Tibial nerve (tissue), 3 donors: ENCODE measurements around the gene VWA8.

ENCODE experiments used
- POLR2A ChIP-seq, 2 donors: fragments of 450-650 bp; IDR thresholded peaks; one replicate each; pipeline ENCODE4 v1.6.1; 2017; ENCODE audit warnings: antibody characterized with exemption in 2 of 2, mild to moderate bottlenecking in 2 of 2, moderate library complexity in 2 of 2
- TF ChIP-seq, protein P1 (sequence below), 5 experiments: fragments of 200-600 bp in 3 of 5; fragments of 450-650 bp in 2 of 5; sonication (generic) in 3 of 5; IDR thresholded peaks; one replicate each; pipeline ENCODE4 v1.5.1; 2016 to 2019; ENCODE audit warnings: antibody characterized with exemption in 5 of 5, mild to moderate bottlenecking in 3 of 5, moderate library complexity in 2 of 5

DNA sequence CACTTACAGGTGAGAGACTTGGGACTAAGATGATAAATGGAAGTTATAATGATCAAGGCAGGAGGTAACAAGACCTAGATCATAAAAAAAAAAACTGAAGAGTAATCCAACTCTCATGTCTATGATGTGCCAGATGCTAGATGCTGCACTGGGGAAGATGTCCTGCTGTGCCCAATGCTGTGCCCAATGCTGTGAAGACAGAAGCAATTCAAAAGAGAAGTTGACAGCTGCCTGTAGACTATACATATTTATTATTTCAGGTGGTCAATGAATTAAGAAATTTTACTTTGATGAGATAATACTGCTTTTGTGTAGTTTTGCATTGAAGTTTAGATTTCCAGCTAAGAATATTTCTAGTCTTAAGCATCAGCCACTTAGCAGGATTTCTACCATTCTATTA is 21.5 kb downstream of the VWA8 start:
- TF ChIP-seq, protein P1, sequence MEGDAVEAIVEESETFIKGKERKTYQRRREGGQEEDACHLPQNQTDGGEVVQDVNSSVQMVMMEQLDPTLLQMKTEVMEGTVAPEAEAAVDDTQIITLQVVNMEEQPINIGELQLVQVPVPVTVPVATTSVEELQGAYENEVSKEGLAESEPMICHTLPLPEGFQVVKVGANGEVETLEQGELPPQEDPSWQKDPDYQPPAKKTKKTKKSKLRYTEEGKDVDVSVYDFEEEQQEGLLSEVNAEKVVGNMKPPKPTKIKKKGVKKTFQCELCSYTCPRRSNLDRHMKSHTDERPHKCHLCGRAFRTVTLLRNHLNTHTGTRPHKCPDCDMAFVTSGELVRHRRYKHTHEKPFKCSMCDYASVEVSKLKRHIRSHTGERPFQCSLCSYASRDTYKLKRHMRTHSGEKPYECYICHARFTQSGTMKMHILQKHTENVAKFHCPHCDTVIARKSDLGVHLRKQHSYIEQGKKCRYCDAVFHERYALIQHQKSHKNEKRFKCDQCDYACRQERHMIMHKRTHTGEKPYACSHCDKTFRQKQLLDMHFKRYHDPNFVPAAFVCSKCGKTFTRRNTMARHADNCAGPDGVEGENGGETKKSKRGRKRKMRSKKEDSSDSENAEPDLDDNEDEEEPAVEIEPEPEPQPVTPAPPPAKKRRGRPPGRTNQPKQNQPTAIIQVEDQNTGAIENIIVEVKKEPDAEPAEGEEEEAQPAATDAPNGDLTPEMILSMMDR (IDR thresholded peaks at IDR 0.05) = no peak
- no peak for TF ChIP-seq POLR2A (IDR thresholded peaks at IDR 0.05)
